ENCODE data around the gene SRPRB. TPM values are rescaled to one million over a fixed set of nuclear protein-coding genes. Genes with fewer than 3 reads are reported as not detected.

Gene SRPRB
- total RNA-seq, 1 donor = 39.3 TPM

GRCh38 chr3:133840055-133840737 is 34.6 kb downstream of the SRPRB start:
- no peak for DNase-seq (ENCODE audit: low read depth in 2 of 3, low spot score in 2 of 3)

DNA sequence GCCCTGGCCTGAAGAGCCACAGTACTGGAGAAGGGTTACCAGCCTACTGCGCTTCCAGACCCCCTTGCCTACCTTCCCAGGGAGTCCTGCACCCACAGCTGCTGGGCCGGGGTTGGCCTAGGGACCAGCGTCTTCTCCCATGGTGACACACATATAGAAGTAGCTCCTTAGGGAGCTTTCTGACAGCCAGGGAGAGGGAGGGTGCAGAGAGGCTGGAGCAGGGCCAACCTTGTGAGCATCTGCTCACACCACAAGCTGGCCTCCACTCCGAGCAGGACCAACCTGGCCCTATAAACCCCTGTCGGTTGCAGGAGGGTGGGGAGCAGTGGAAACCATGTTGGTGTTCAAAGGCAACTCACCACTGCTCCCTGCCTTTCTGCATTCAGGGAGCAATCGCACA is 35.2 kb downstream of the SRPRB start:
- no peak for DNase-seq (ENCODE audit: low read depth in 2 of 3, low spot score in 2 of 3)

DNA sequence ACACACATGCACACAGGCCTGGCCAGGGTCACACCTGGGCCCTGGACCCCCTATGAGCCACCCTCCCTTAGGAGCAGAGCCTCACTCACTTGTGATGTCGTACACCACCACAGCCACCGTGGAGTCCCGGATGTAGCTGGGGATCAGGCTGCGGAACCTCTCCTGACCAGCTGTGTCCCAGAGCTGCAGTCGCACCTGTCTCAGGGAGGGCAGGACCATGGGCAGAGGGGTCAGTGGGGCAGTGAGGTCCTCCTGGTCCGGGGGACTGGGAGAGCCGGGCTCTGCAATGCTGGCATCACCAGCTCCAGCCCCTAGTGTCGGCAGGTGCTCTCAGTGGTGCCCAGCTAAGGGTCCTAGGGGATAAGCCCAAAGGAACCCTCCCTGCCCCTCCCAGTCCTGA is 35.6 kb downstream of the SRPRB start:
- no peak for DNase-seq (ENCODE audit: low read depth in 2 of 3, low spot score in 2 of 3)

DNA sequence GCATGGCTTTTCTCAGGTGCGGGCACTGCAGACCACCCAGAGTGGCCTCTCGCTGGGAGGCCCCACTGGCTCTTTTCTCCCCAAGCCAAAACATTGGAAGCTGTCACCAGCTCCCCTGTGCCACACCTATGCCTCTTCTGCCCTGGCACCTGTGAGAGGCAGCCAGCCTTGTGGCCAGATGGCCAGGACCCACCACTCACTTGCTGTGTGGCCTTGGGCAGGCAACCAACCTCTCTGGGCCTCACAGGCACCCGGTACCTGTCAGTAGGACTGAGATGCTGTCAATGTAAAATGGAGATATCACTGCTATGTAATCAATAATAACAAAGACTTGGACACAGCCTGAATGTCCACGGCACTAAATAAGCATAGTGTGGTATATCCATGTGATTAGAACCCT is 36.5 kb downstream of the SRPRB start:
- no peak for DNase-seq (ENCODE audit: low read depth in 2 of 3, low spot score in 2 of 3)

DNA sequence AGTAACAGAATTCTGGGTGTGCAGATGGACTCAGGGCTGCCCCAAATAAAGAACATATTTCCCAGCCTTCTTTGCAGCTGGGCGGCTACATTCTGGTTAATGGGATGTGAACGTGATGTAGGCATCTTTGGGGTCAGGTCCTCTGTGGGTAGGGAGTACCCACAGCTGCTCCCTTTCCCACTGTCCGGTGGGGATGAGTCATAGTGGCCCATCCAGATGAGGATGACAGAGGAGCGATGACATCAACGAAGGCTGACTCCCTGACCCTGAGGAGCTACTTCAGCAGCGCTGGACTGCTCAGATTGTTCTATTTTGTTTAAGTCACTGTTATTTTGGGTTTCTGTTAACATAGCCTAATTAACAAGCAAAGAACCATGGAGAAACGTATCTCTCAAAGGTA is 38.0 kb downstream of the SRPRB start:
- DNase-seq (ENCODE audit: low read depth in 2 of 3, low spot score in 2 of 3) = no peak

DNA sequence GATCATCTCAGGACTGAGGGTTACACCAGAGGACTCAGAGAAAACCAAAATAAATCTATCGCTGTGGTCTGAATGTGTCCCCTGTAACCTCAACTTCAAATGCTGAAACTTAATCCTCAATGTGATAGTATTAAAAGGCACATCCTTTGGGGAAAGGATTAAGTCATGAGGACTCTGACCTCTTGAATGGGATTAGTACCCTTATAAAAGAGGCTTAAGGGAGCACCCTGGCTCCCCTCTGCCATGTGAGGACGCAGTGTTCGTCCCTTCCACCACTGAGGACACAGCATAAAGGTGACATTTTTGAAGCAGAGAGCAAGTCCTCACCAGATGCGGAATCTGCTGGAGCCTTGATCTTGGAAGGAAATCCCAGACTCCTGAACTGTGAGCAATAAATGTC is 39.5 kb downstream of the SRPRB start:
- DNase-seq (ENCODE audit: low read depth in 2 of 3, low spot score in 2 of 3) = no peak

GRCh38 chr3:133849346-133849745 is 43.7 kb downstream of the SRPRB start:
- no peak for DNase-seq (ENCODE audit: low read depth in 2 of 3, low spot score in 2 of 3)

DNA sequence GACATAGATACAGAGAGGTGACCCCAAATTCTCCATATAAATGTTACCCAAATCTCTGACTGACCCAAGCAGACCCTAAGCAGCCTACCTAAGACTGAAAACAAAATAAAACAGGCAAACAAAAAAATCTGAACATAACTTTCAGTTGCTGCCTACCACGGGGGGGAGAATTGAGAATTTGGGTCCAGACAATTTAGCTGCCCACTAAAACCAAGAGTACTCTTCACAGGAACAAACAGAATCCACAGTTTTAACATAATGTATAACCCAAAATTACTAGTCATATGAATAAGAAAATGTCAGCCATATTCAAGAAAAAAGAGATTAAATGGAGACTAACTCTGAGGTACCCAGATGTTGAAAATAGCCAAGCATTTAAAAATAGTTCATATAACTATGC is 44.4 kb downstream of the SRPRB start:
- DNase-seq (ENCODE audit: low read depth in 2 of 3, low spot score in 2 of 3) = no peak

DNA sequence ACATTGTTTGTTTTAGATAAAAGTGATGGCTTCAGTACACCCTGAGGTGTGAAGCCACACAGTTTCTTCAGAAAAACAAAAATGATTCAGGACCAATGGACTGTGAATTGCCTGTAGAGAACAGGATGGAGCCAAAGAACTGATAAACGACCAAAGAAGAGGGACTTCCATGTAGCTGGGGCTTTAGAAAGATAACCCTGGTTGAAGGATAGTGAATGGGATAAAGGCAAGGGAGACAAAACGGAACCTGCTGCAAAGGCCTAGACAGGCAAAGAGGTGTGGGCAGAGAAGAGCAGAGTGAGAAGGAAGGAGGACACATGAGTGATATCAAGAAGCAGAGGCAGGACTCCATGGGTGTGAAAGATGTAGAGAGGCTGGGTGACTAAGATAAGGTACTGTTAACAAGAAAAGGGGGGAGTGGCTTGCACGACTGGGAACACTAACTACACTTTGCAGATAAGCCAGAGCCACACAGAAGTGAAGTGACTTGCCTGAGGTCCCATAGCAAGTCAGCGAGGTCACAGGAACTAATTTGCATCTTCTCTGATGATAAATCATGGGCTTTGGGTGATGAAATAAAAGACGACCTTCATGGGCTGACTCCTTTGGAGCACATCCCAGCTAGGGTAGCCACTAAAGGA is 45.8 kb downstream of the SRPRB start:
- peak in 1 of 3 donors; percentile 14 for DNase-seq (ENCODE audit: low read depth in 2 of 3, low spot score in 2 of 3)

GRCh38 chr3:133851931-133852330 is 46.3 kb downstream of the SRPRB start:
- no peak for DNase-seq (ENCODE audit: low read depth in 2 of 3, low spot score in 2 of 3)

- no peak for DNase-seq (ENCODE audit: low read depth in 2 of 3, low spot score in 2 of 3)
Observed at GRCh38 chr3:133853063-133853924, 47.7 kb downstream of the SRPRB start.

GRCh38 chr3:133853925-133854227 is 48.3 kb downstream of the SRPRB start:
- DNase-seq (ENCODE audit: low read depth in 2 of 3, low spot score in 2 of 3) = no peak

DNA sequence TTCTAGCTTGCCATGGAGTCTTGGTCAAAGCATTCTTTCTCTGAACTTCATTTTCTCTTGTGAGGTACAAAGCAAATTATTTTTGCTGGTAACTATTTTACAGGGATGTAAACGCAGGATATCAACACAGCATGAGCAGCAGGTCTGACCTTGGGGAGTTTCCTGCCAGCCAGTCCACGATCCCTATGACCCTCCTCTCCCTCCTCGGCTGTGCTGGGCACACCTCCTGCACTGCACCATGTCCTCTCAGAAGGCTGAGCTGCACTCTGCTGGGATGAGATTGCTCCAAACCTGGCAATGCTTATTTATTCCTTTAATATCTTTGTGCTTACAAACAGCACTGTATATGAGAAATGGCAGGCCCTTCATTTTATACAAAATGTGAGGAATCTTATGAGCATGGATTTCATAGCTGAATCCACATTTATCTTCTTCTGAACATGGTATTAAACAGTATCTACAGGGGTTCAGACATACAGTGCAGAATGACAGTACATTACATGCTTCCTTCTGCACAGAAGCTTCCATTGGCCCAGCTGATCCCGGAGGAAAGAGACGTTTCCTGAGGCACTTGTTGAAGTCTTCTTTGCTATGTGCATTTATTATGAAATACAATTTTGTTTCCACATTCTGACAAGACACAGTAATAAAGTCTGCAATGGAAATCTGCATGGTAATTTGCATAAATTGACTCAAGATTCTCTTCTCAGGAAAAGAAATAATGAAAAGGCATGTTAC is 48.8 kb downstream of the SRPRB start:
- no peak for DNase-seq (ENCODE audit: low read depth in 2 of 3, low spot score in 2 of 3)

- DNase-seq (ENCODE audit: low read depth in 2 of 3, low spot score in 2 of 3) = no peak
Observed at GRCh38 chr3:133855002-133855370, 49.4 kb downstream of the SRPRB start.

DNA sequence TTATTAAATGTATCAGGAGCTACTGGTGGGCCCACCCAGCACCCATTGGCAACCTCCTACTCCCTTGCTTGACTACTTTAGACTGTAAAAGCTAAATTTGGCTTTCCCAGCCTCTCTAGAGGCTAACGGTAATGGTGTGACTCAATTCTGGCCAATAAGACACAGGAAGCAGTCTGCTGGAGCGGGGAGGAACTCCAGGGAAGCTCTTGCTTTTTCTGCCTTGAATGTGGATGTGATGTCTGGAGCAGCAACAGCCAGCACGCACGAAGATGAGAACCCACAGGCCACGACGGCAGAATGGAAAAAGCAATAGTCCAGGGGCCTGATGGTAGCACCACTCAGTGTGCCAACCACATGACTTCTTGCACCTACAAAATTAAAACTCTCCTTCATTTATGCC is 50.2 kb downstream of the SRPRB start:
- DNase-seq (ENCODE audit: low read depth in 2 of 3, low spot score in 2 of 3) = no peak

GRCh38 chr3:133856316-133856715 is 50.7 kb downstream of the SRPRB start:
- DNase-seq (ENCODE audit: low read depth in 2 of 3, low spot score in 2 of 3) = no peak

DNA sequence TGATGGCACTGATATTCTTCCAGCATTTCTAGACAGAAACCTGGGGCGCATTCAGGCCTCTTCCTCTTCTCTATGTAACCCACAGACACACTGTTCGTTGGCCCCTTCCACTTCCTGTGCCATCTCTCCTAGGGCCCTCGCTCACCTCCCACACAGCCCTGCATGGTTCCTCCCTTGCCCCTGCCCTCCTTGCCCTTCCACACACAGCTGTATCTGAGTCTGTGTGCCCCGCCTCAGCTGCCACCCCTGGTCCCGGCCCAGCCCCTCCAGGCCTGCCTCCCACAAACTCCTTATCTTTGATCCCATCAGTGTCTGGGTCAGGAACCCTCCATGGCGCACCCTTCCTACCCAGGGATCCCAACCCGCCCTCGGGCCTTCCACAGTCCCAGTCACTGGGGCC is 52.2 kb downstream of the SRPRB start:
- no peak for DNase-seq (ENCODE audit: low read depth in 2 of 3, low spot score in 2 of 3)

- DNase-seq (ENCODE audit: low read depth in 2 of 3, low spot score in 2 of 3) = no peak
Observed at GRCh38 chr3:133859381-133860234, 54.0 kb downstream of the SRPRB start.

DNA sequence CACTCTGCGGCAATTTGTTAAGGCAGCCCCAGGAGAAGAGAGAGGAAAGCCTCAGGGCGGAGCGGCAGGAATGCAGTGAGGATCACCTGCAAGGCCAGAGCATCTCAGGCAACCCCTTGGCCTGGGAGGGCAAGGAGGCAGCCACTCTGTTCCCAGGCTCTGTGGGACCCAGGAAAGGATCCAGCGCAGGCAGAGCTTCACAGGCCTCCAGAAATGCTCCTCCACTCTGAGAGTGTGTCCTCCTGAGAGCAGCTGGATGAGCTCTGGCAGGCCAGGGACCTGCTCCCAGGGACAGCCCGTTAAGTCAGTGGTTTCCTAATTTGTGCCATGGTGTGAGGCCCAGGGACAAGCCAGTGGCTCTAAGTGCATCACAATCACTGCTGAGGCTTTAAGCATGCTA is 54.9 kb downstream of the SRPRB start:
- no peak for DNase-seq (ENCODE audit: low read depth in 2 of 3, low spot score in 2 of 3)

DNA sequence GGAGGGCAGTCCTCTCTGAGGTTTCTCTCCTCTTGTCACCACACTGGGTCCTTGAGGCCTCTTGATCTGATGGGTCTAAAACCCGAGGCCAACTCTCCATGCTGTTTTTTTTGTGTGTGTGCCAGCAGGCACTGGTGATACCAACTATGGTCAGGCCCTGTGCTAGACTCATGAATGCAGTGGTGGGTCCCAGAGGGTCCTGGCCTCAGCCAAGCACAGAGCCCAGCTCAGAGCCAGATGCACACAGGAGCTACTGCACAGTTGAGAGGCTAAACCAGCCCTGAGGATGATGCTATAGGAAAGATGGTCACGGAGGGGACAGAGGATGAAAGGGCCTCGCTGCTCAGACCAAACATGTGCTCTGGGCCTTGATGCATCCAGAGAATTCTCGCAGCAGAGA is 56.5 kb downstream of the SRPRB start:
- DNase-seq (ENCODE audit: low read depth in 2 of 3, low spot score in 2 of 3) = no peak

All from hematopoietic multipotent progenitor cell (in vitro differentiated cells).